Measurements from ENCODE around the gene HNRNPUL1. TPM values are rescaled to one million over a fixed set of nuclear protein-coding genes. Genes with fewer than 3 reads are reported as not detected.

The HNRNPUL1 gene
- total RNA-seq, 1 experiment from 2014 or later: 315 TPM

- H4K91ac ChIP-seq (ENCODE audit: insufficient read length, low read depth, low read length): no peak overlapping the region
- TF ChIP-seq CTCF (conservative IDR thresholded peaks at IDR 0.05): no peak
- peaks cover 1% of the 10 kb centered on the region; the same call in 1 of the 2 replicates for H3K27me3 Mint-ChIP-seq (ENCODE audit: low read depth)
- H2BK5ac ChIP-seq (ENCODE audit: insufficient read length, low read length): no peak overlapping the region
- H4K20me1 ChIP-seq (ENCODE audit: control insufficient read depth, insufficient read depth, insufficient read length): peaks cover 3% of the 10 kb centered on the region
- no peaks in the 10 kb centered on the region for H3K27me3 ChIP-seq (ENCODE audit: insufficient read depth, low read length)
- H3T11ph ChIP-seq (ENCODE audit: low read length): no peak overlapping the region
- no peak overlapping the region for H4K8ac ChIP-seq (replicated peaks; ENCODE audit: insufficient read length, low read depth, low read length)
- H3K9me3 ChIP-seq (ENCODE audit: control insufficient read depth, low read depth, low read length): no peaks in the 10 kb centered on the region
- no peak for DNase-seq
- no peak overlapping the region for H2AK5ac ChIP-seq (ENCODE audit: insufficient read length, low read length)
- no peak overlapping the region for H2AFZ ChIP-seq (ENCODE audit: low read length)
- H3K4me2 ChIP-seq (ENCODE audit: insufficient read depth, insufficient read length, low read length): peak overlapping the region; percentile 97
- H3K14ac ChIP-seq (ENCODE audit: insufficient read depth, low read length): no peak overlapping the region; the same call in 1 of the 2 replicates
- H3K4me1 Mint-ChIP-seq: peaks cover 49 to 54% of the 10 kb centered on the region in 2 experiments
- H3K23me2 ChIP-seq (ENCODE audit: insufficient read length, low read depth, low read length, poor library complexity, severe bottlenecking): peaks cover 14% of the 10 kb centered on the region
- H3K23ac ChIP-seq (ENCODE audit: insufficient read length, low read depth, low read length): no peak overlapping the region
- peak overlapping the region; percentile 56 to 83 for H3K4me3 Mint-ChIP-seq
- no peak overlapping the region for H2BK20ac ChIP-seq (ENCODE audit: low read depth, low read length, poor library complexity, severe bottlenecking)
- H3K79me2 ChIP-seq (ENCODE audit: insufficient read depth, low read length): no peaks in the 10 kb centered on the region
- H3K27ac ChIP-seq (ENCODE audit: insufficient read length, low read depth, low read length): no peak overlapping the region
- no peak overlapping the region for H2BK15ac ChIP-seq (ENCODE audit: low read depth, low read length)
- H3K56ac ChIP-seq (ENCODE audit: insufficient read length, low read depth, low read length): no peak overlapping the region
- H3K9me3 Mint-ChIP-seq: no peaks in the 10 kb centered on the region
- H2BK12ac ChIP-seq (ENCODE audit: insufficient read length, low read depth, low read length): no peak overlapping the region
- no peak overlapping the region; a peak in 1 of 7 replicates for H3K27ac Mint-ChIP-seq
- WGBS (ENCODE audit: extremely low coverage, insufficient read length, low lambda C conversion rate): no CpG with 5 or more reads among the region's 10 CpGs
- H2BK120ac ChIP-seq (ENCODE audit: low read depth, low read length, poor library complexity, severe bottlenecking): no peak overlapping the region
- H3K79me1 ChIP-seq (ENCODE audit: insufficient read depth, low read depth, low read length, poor library complexity, severe bottlenecking): no peaks in the 10 kb centered on the region
- no peak overlapping the region for H3K18ac ChIP-seq (ENCODE audit: insufficient read length, low read depth, low read length)
- no peak overlapping the region for H3K9ac ChIP-seq (ENCODE audit: extremely low read depth, insufficient read length, low read length)
- no peak overlapping the region for H4K5ac ChIP-seq (ENCODE audit: insufficient read length, low read depth, low read length)
- peaks cover 12% of the 10 kb centered on the region; the same call in 1 of the 2 replicates for H3K4me1 ChIP-seq (ENCODE audit: insufficient read depth, low read length)
- H3K4ac ChIP-seq (ENCODE audit: low read depth, low read length): no peak overlapping the region
- peaks cover 3 to 41% (median 13%) of the 10 kb centered on the region in 3 experiments; a peak in 5 of 7 replicates for H3K36me3 Mint-ChIP-seq (ENCODE audit: insufficient read depth in 1 of 3, low read depth in 3 of 3)
These were observed 61.4 kb downstream of the HNRNPUL1 start for GRCh38 chr19:41325640-41325946.

Data from H9 (cell line).